B cell (primary cell): ENCODE results near the gene RARA.

Experiments
- CTCF ChIP-seq: fragments of 200-600 bp; IDR thresholded peaks from one replicate; pipeline ENCODE4 v1.8.0; 2022; ENCODE audit warnings: antibody characterized with exemption, mild to moderate bottlenecking
- EZH2 ChIP-seq: IDR thresholded peaks from 2 replicates; pipeline ENCODE4 v1.6.1; 2012; ENCODE audit warnings: borderline replicate concordance, low read depth, mild to moderate bottlenecking, moderate library complexity, low read length; ENCODE audit not compliant: insufficient read depth, poor library complexity, severe bottlenecking

- no peak for TF ChIP-seq CTCF
- no peak for TF ChIP-seq EZH2
Observed at GRCh38 chr17:40260528-40260927, 48.5 kb upstream of the RARA start.
